Epithelial cell of esophagus (primary cell): ENCODE results near the gene KDM4C.

Experiments
- DNase-seq: peaks from one replicate; pipeline ENCODE4 v3.0.0; 2010; ENCODE audit warnings: low read depth
- H3K4me3 ChIP-seq: 2 replicates; pipeline ENCODE4 v1.5.1; 2011; ENCODE audit warnings: mild to moderate bottlenecking, low read length, control low read depth
- CTCF ChIP-seq: IDR thresholded peaks from 2 replicates; pipeline ENCODE4 v1.5.1; 2011; ENCODE audit warnings: low read depth, mild to moderate bottlenecking, low read length, control low read depth, inconsistent platforms; ENCODE audit not compliant: insufficient read depth; ENCODE audit errors: missing control alignments

Gene KDM4C

GRCh38 chr9:7154003-7154619 lies 396.3 kb downstream of the KDM4C start:
- DNase-seq: no peak
- TF ChIP-seq CTCF: no peak
- H3K4me3 ChIP-seq: no peak overlapping the region

- no peak for DNase-seq
- no peak overlapping the region for H3K4me3 ChIP-seq
- no peak for TF ChIP-seq CTCF
Measured at GRCh38 chr9:7154650-7155049, 396.9 kb downstream of the KDM4C start.

- H3K4me3 ChIP-seq: no peak overlapping the region
- no peak for DNase-seq
- TF ChIP-seq CTCF: no peak
Measured at GRCh38 chr9:7161469-7161868, 403.7 kb downstream of the KDM4C start.

- H3K4me3 ChIP-seq: no peak overlapping the region
- no peak for DNase-seq
- no peak for TF ChIP-seq CTCF
Measured at GRCh38 chr9:7163932-7164331, 406.2 kb downstream of the KDM4C start.

- no peak for TF ChIP-seq CTCF
- DNase-seq: no peak
- no peak overlapping the region for H3K4me3 ChIP-seq
Measured at GRCh38 chr9:7164440-7165330, 406.9 kb downstream of the KDM4C start.

- no peak for DNase-seq
- no peak for TF ChIP-seq CTCF
- no peak overlapping the region for H3K4me3 ChIP-seq
Measured at GRCh38 chr9:7165331-7165975, 407.7 kb downstream of the KDM4C start.
